HepG2 (cell line): ENCODE measurements around the gene SPG7. TPM values are rescaled to one million over a fixed set of nuclear protein-coding genes. Genes with fewer than 3 reads are reported as not detected.
A peak's percentile ranks its signal among the peaks of the same experiment; 100 is the strongest.

Experiments
- BHLHE40 ChIP-seq: IDR thresholded peaks from 2 replicates; pipeline ENCODE4 v1.6.1; 2011; ENCODE audit warnings: low read length, improper control_type of control experiment
- CENPX ChIP-seq: sonication (generic); formaldehyde crosslinking; IDR thresholded peaks from 2 replicates; pipeline ENCODE4 v1.9.0; 2021; ENCODE audit warnings: mild to moderate bottlenecking, missing genetic modification reagents, moderate library complexity
- EHMT2 ChIP-seq: fragments of 200-600 bp; sonication (generic); IDR thresholded peaks from 2 replicates; pipeline ENCODE4 v1.7.0; 2017; ENCODE audit warnings: antibody characterized with exemption, low read depth, low read length, borderline replicate concordance
- GFI1 ChIP-seq: sonication (generic); formaldehyde crosslinking; IDR thresholded peaks from 2 replicates; pipeline ENCODE4 v1.5.0; 2020; ENCODE audit warnings: missing genetic modification reagents, mild to moderate bottlenecking, borderline replicate concordance
- KAT2B ChIP-seq: fragments of 150-350 bp; IDR thresholded peaks from 2 replicates; pipeline ENCODE4 v1.6.1; 2014; ENCODE audit warnings: low read depth, low read length, borderline replicate concordance
- KLF16 ChIP-seq, 2 experiments: sonication (generic) in 1 of 2; formaldehyde crosslinking in 1 of 2; IDR thresholded peaks; 2 replicates each; pipeline versions ENCODE4 v1.6.1 to v1.8.0; 2016 to 2023; ENCODE audit warnings: missing genetic modification reagents in 2 of 2, missing compliant biosample characterization in 1 of 2
- MXD3 ChIP-seq: IDR thresholded peaks from 2 replicates; pipeline ENCODE4 v1.6.1; 2016; ENCODE audit warnings: mild to moderate bottlenecking, missing biosample characterization, missing genetic modification reagents
- NR2F2 ChIP-seq: IDR thresholded peaks from 2 replicates; pipeline ENCODE4 v1.6.1; 2012; ENCODE audit warnings: low read depth, inconsistent platforms, borderline replicate concordance
- NR2F6 ChIP-seq, 2 experiments: IDR thresholded peaks; 2 replicates each; pipeline ENCODE4 v1.6.1; 2016; ENCODE audit warnings: antibody characterized with exemption in 1 of 2, mild to moderate bottlenecking in 1 of 2
- PRDM15 ChIP-seq: sonication (generic); formaldehyde crosslinking; IDR thresholded peaks from 2 replicates; pipeline ENCODE4 v1.4.0; 2020; ENCODE audit warnings: missing genetic modification reagents
- RBAK ChIP-seq: sonication (generic); formaldehyde crosslinking; IDR thresholded peaks from 2 replicates; pipeline ENCODE4 v1.5.1; 2020; ENCODE audit warnings: mild to moderate bottlenecking, missing genetic modification reagents
- RELA ChIP-seq: sonication (generic); formaldehyde crosslinking; IDR thresholded peaks from 2 replicates; pipeline ENCODE4 v1.4.0; 2020; ENCODE audit warnings: missing genetic modification reagents
- SMAD3 ChIP-seq: sonication (generic); formaldehyde crosslinking; IDR thresholded peaks from 2 replicates; pipeline ENCODE4 v1.4.0; 2020; ENCODE audit warnings: missing genetic modification reagents
- SMARCC2 ChIP-seq: fragments of 450-650 bp; IDR thresholded peaks from 2 replicates; pipeline ENCODE4 v1.6.1; 2017; ENCODE audit warnings: antibody characterized with exemption, mild to moderate bottlenecking
- SNAPC2 ChIP-seq: sonication (generic); formaldehyde crosslinking; IDR thresholded peaks from 2 replicates; pipeline ENCODE4 v1.8.1; 2022; ENCODE audit warnings: mild to moderate bottlenecking, missing genetic modification reagents
- TSC22D2 ChIP-seq: sonication (generic); formaldehyde crosslinking; IDR thresholded peaks from 2 replicates; pipeline ENCODE4 v1.5.1; 2020; ENCODE audit warnings: missing genetic modification reagents, mild to moderate bottlenecking, borderline replicate concordance
- ZNF260 ChIP-seq: sonication (generic); formaldehyde crosslinking; IDR thresholded peaks from 2 replicates; pipeline ENCODE4 v1.4.0; 2020; ENCODE audit warnings: missing genetic modification reagents, low read depth, mild to moderate bottlenecking, borderline replicate concordance
- ZNF326 ChIP-seq: sonication (generic); formaldehyde crosslinking; IDR thresholded peaks from 2 replicates; pipeline ENCODE4 v1.4.0; 2020; ENCODE audit warnings: missing genetic modification reagents, borderline replicate concordance
- ZNF496 ChIP-seq: sonication (generic); formaldehyde crosslinking; IDR thresholded peaks from 2 replicates; pipeline ENCODE4 v1.8.1; 2023; ENCODE audit warnings: mild to moderate bottlenecking, moderate library complexity, missing genetic modification reagents; ENCODE audit not compliant: insufficient replicate concordance
- ZNF577 ChIP-seq: sonication (generic); formaldehyde crosslinking; IDR thresholded peaks from 2 replicates; pipeline ENCODE4 v1.4.0; 2020; ENCODE audit warnings: mild to moderate bottlenecking, low read depth, missing genetic modification reagents, borderline replicate concordance
- ZNF589 ChIP-seq: sonication (generic); formaldehyde crosslinking; conservative IDR thresholded peaks from 2 replicates; pipeline ENCODE4 v1.8.0; 2022; ENCODE audit warnings: mild to moderate bottlenecking, moderate library complexity, missing genetic modification reagents
- ZNF770 ChIP-seq: sonication (generic); formaldehyde crosslinking; IDR thresholded peaks from 2 replicates; pipeline ENCODE4 v1.5.0; 2020; ENCODE audit warnings: mild to moderate bottlenecking, missing genetic modification reagents
- ZSCAN31 ChIP-seq: sonication (generic); formaldehyde crosslinking; IDR thresholded peaks from 2 replicates; pipeline ENCODE4 v1.5.0; 2020; ENCODE audit warnings: low read depth, mild to moderate bottlenecking, missing genetic modification reagents
- polyA plus RNA-seq, 8 experiments: library from polyadenylated mRNA; depleted of rRNA in 3 of 8; stranded (reverse) in 7 of 8; unstranded in 1 of 8; fragments of >200 nt; fragmentation: Illumina TruSeq in 4 of 8; extraction: Trizol in 4 of 8; gene quantifications; 2 replicates each; pipeline versions ENCODE4 v1.2.1 to v1.2.3, GENCODE V29; 2011 to 2016; ENCODE audit warnings: low read depth in 4 of 8, missing spikeins in 1 of 8, mixed read lengths in 1 of 8; ENCODE audit not compliant: insufficient read depth in 1 of 8
- total RNA-seq, 5 experiments: library from RNA; depleted of rRNA; stranded (reverse); fragments of >200 nt; fragmentation: Illumina TruSeq; extraction: Trizol; gene quantifications; 2 replicates each; pipeline ENCODE4 v1.2.3, GENCODE V29; 2016; ENCODE audit warnings: low read depth in 1 of 5

The SPG7 gene
- total and polyA plus RNA-seq, 2 of the 13 experiments (the other 11 are each of a cell fraction or from before 2014, with no cell fraction given), result 66.0 to 136 TPM

- TF ChIP-seq RBAK (no peak), KLF16 (CRISPR knock-in tag; IDR thresholded peaks at IDR 0.05) (peak in 1 of 2 experiments; percentile 16; a peak in 1 of 4 replicates), SMAD3 (no peak), ZNF589 (CRISPR knock-in tag) (no peak; the same call in 1 of the 2 replicates), ZNF577 (CRISPR knock-in tag) (no peak; the same call in 1 of the 2 replicates), TSC22D2 (CRISPR knock-in tag) (no peak), GFI1 (CRISPR knock-in tag) (no peak), KAT2B (no peak), PRDM15 (CRISPR knock-in tag) (no peak), MXD3 (CRISPR knock-in tag) (peak; percentile 55; the same call in 1 of the 2 replicates), ZSCAN31 (peak; percentile 71; the same call in 1 of the 2 replicates), ZNF260 (CRISPR knock-in tag) (0 out of 2 replicates have a peak, but pooled peaks have one; percentile 48), RELA (CRISPR knock-in tag) (no peak), NR2F2 (no peak), EHMT2 (no peak), CENPX (CRISPR knock-in tag) (no peak), ZNF770 (CRISPR knock-in tag) (no peak), NR2F6 (IDR thresholded peaks at IDR 0.05) (0 out of 2 replicates have a peak, but pooled peaks have one; percentile 25), NR2F6 (CRISPR knock-in tag; IDR thresholded peaks at IDR 0.05) (0 out of 2 replicates have a peak, but pooled peaks have one; percentile 4), ZNF326 (CRISPR knock-in tag) (no peak; the same call in none of the 2 replicates), BHLHE40 (no peak; the same call in none of the 2 replicates), SMARCC2 (no peak), ZNF496 (CRISPR knock-in tag) (no peak), SNAPC2 (CRISPR knock-in tag) (no peak)
Measured at GRCh38 chr16:89565506-89566372, 57.5 kb downstream of the SPG7 start (continued).
